H9 (cell line): ENCODE measurements around the gene DLGAP4. TPM values are rescaled to one million over a fixed set of nuclear protein-coding genes. Genes with fewer than 3 reads are reported as not detected.

ENCODE experiments used
- DNase-seq: peaks from one replicate; pipeline ENCODE4 v3.0.0-alpha.2; 2017
- H2AFZ ChIP-seq: one replicate; pipeline ENCODE4 v1.6.1; 2013; ENCODE audit warnings: mild to moderate bottlenecking, low read length, control low read depth, moderate library complexity
- H2AK5ac ChIP-seq: 2 replicates; pipeline ENCODE4 v1.6.1; 2013; ENCODE audit warnings: low read length, control low read depth, mixed read lengths; ENCODE audit not compliant: insufficient read length
- H2BK120ac ChIP-seq: one replicate; pipeline ENCODE4 v1.6.1; 2013; ENCODE audit warnings: low read depth, mild to moderate bottlenecking, low read length, control low read depth, inconsistent platforms; ENCODE audit not compliant: poor library complexity, severe bottlenecking
- H2BK12ac ChIP-seq: 2 replicates; pipeline ENCODE4 v1.6.1; 2013; ENCODE audit warnings: low read length, control low read depth, mixed read lengths, low read depth; ENCODE audit not compliant: insufficient read length
- H2BK15ac ChIP-seq: 2 replicates; pipeline ENCODE4 v1.6.1; 2013; ENCODE audit warnings: low read depth, low read length, control low read depth
- H2BK20ac ChIP-seq: one replicate; pipeline ENCODE4 v1.6.1; 2013; ENCODE audit warnings: low read depth, mild to moderate bottlenecking, low read length, control low read depth, inconsistent platforms; ENCODE audit not compliant: poor library complexity, severe bottlenecking
- H2BK5ac ChIP-seq: 2 replicates; pipeline ENCODE4 v1.6.1; 2013; ENCODE audit warnings: low read length, control low read depth, mixed read lengths; ENCODE audit not compliant: insufficient read length
- H3K14ac ChIP-seq: 2 replicates; pipeline ENCODE4 v1.6.1; 2013; ENCODE audit warnings: low read length, control low read depth; ENCODE audit not compliant: insufficient read depth
- H3K18ac ChIP-seq: 2 replicates; pipeline ENCODE4 v1.6.1; 2013; ENCODE audit warnings: low read depth, mild to moderate bottlenecking, mixed read lengths, low read length, control low read depth; ENCODE audit not compliant: insufficient read length
- H3K23ac ChIP-seq: 2 replicates; pipeline ENCODE4 v1.6.1; 2013; ENCODE audit warnings: low read length, control low read depth, mixed read lengths, low read depth; ENCODE audit not compliant: insufficient read length
- H3K23me2 ChIP-seq: 2 replicates; pipeline ENCODE4 v1.6.1; 2013; ENCODE audit warnings: low read depth, mild to moderate bottlenecking, mixed read lengths, low read length, control low read depth; ENCODE audit not compliant: insufficient read length, poor library complexity, severe bottlenecking
- H3K27ac ChIP-seq: 2 replicates; pipeline ENCODE4 v1.5.1; 2013; ENCODE audit warnings: low read length, control low read depth, mixed read lengths, low read depth; ENCODE audit not compliant: insufficient read length
- H3K27me3 ChIP-seq: 2 replicates; pipeline ENCODE4 v1.6.1; 2013; ENCODE audit warnings: low read length, control low read depth, inconsistent platforms; ENCODE audit not compliant: insufficient read depth
- H3K4ac ChIP-seq: 2 replicates; pipeline ENCODE4 v1.6.1; 2013; ENCODE audit warnings: low read depth, mild to moderate bottlenecking, control low read depth, inconsistent platforms, low read length, moderate library complexity
- H3K4me1 ChIP-seq: 2 replicates; pipeline ENCODE4 v1.6.1; 2013; ENCODE audit warnings: low read length, control low read depth, inconsistent platforms; ENCODE audit not compliant: insufficient read depth
- H3K4me2 ChIP-seq: 2 replicates; pipeline ENCODE4 v1.6.1; 2013; ENCODE audit warnings: low read length, control low read depth, mixed read lengths; ENCODE audit not compliant: insufficient read length, insufficient read depth
- H3K56ac ChIP-seq: 2 replicates; pipeline ENCODE4 v1.6.1; 2013; ENCODE audit warnings: low read depth, mild to moderate bottlenecking, mixed read lengths, low read length, control low read depth; ENCODE audit not compliant: insufficient read length
- H3K79me1 ChIP-seq: 2 replicates; pipeline ENCODE4 v1.6.1; 2013; ENCODE audit warnings: low read depth, mild to moderate bottlenecking, moderate library complexity, low read length, control low read depth, inconsistent platforms; ENCODE audit not compliant: insufficient read depth, poor library complexity, severe bottlenecking
- H3K79me2 ChIP-seq: 2 replicates; pipeline ENCODE4 v1.6.1; 2013; ENCODE audit warnings: low read length, control low read depth, inconsistent platforms; ENCODE audit not compliant: insufficient read depth
- H3K9ac ChIP-seq: 2 replicates; pipeline ENCODE4 v1.6.1; 2013; ENCODE audit warnings: low read length, control low read depth, mixed read lengths; ENCODE audit not compliant: insufficient read length; ENCODE audit errors: extremely low read depth
- H3K9me3 ChIP-seq: one replicate; pipeline ENCODE4 v1.6.1; 2013; ENCODE audit warnings: low read depth, low read length, inconsistent platforms; ENCODE audit not compliant: control insufficient read depth
- H3T11ph ChIP-seq: one replicate; pipeline ENCODE4 v1.6.1; 2013; ENCODE audit warnings: mild to moderate bottlenecking, low read length, control low read depth, inconsistent platforms
- H4K20me1 ChIP-seq: one replicate; pipeline ENCODE4 v1.6.1; 2013; ENCODE audit not compliant: control insufficient read depth, insufficient read length, insufficient read depth
- H4K5ac ChIP-seq: 2 replicates; pipeline ENCODE4 v1.6.1; 2013; ENCODE audit warnings: low read depth, mild to moderate bottlenecking, mixed read lengths, low read length, control low read depth; ENCODE audit not compliant: insufficient read length
- H4K8ac ChIP-seq: replicated peaks from 2 replicates; pipeline ENCODE4 v1.6.1; 2013; ENCODE audit warnings: low read length, control low read depth, mixed read lengths, low read depth; ENCODE audit not compliant: insufficient read length
- H4K91ac ChIP-seq: 2 replicates; pipeline ENCODE4 v1.6.1; 2013; ENCODE audit warnings: low read depth, mild to moderate bottlenecking, moderate library complexity, mixed read lengths, low read length, control low read depth; ENCODE audit not compliant: insufficient read length
- H3K27ac Mint-ChIP-seq, 3 experiments: 2 replicates in 2 of 3; 3 replicates in 1 of 3; pipeline ENCODE4 v1.8.0; 2020 to 2021; ENCODE audit warnings: mixed read lengths in 3 of 3, mild to moderate bottlenecking in 1 of 3, moderate library complexity in 1 of 3
- H3K27me3 Mint-ChIP-seq: 2 replicates; pipeline ENCODE4 v1.8.0; 2021; ENCODE audit warnings: low read depth, mild to moderate bottlenecking, moderate library complexity, mixed read lengths
- H3K36me3 Mint-ChIP-seq, 3 experiments: 2 replicates in 2 of 3; 3 replicates in 1 of 3; pipeline ENCODE4 v1.8.0; 2020 to 2021; ENCODE audit warnings: low read depth in 3 of 3, mixed read lengths in 3 of 3; ENCODE audit not compliant: insufficient read depth in 1 of 3
- H3K4me1 Mint-ChIP-seq, 2 experiments: 2 replicates each; pipeline ENCODE4 v1.8.0; 2020; ENCODE audit warnings: mixed read lengths in 2 of 2
- H3K4me3 Mint-ChIP-seq, 2 experiments: 2 replicates in 1 of 2; 3 replicates in 1 of 2; pipeline ENCODE4 v1.8.0; 2020 to 2021; ENCODE audit warnings: mild to moderate bottlenecking in 2 of 2, mixed read lengths in 2 of 2, moderate library complexity in 1 of 2
- H3K9me3 Mint-ChIP-seq, 2 experiments: 2 replicates in 1 of 2; 3 replicates in 1 of 2; pipeline ENCODE4 v1.8.0; 2020; ENCODE audit warnings: mild to moderate bottlenecking in 2 of 2, mixed read lengths in 2 of 2, moderate library complexity in 1 of 2
- CTCF ChIP-seq: fragments of 200-600 bp; sonication (generic); conservative IDR thresholded peaks from 3 replicates; pipeline ENCODE4 v1.8.0; 2021; ENCODE audit warnings: antibody characterized with exemption, mild to moderate bottlenecking
- WGBS: extraction: QIAGEN DNeasy Blood & Tissue Kit; methylation state at CpG from one replicate; pipeline ENCODE4 v1.1.7; 2013; ENCODE audit warnings: missing lambda C conversion rate, low lambda C conversion rate, mixed read lengths; ENCODE audit not compliant: insufficient read length; ENCODE audit errors: extremely low coverage; 5-methylcytosine and 5-hydroxymethylcytosine counted together
- total RNA-seq: library from RNA; stranded (reverse); gene quantifications from 2 replicates; pipeline ENCODE4 v1.2.1, GENCODE V29; 2021

Gene DLGAP4
- total RNA-seq, 1 experiment from 2014 or later = 48.0 TPM

- Histone ChIP-seq H2AK5ac (no peak overlapping the region), H2BK20ac (no peak overlapping the region), H3K9ac (no peak overlapping the region), H4K20me1 (no peaks in the 10 kb centered on the region), H4K5ac (no peak overlapping the region), H3K9me3 (no peaks in the 10 kb centered on the region), H2BK5ac (no peak overlapping the region), H3K4me1 (no peaks in the 10 kb centered on the region), H3K4me2 (no peak overlapping the region), H3K27ac (no peak overlapping the region), H3K23ac (no peak overlapping the region), H3K79me2 (no peaks in the 10 kb centered on the region), H3K56ac (no peak overlapping the region), H3K14ac (no peak overlapping the region), H2BK15ac (no peak overlapping the region), H4K91ac (no peak overlapping the region), H3K79me1 (no peaks in the 10 kb centered on the region), H2BK12ac (no peak overlapping the region), H4K8ac (no peak overlapping the region), H3K27me3 (no peaks in the 10 kb centered on the region), H2AFZ (no peak overlapping the region), H3K23me2 (no peaks in the 10 kb centered on the region), H3T11ph (no peak overlapping the region), H2BK120ac (no peak overlapping the region), H3K18ac (no peak overlapping the region), H3K4ac (no peak overlapping the region)
- DNase-seq = peak; percentile 24
- H3K27me3 Mint-ChIP-seq = peaks cover 15% of the 10 kb centered on the region
- no peaks in the 10 kb centered on the region; a peak in 1 of 7 replicates for H3K36me3 Mint-ChIP-seq
- H3K27ac Mint-ChIP-seq = peak overlapping the region in 1 of 3 experiments; percentile 61; a peak in 1 of 7 replicates
- no peaks in the 10 kb centered on the region for H3K9me3 Mint-ChIP-seq
- no peak overlapping the region; a peak in 1 of 5 replicates for H3K4me3 Mint-ChIP-seq
- no peak for TF ChIP-seq CTCF
- peaks cover 6 to 18% of the 10 kb centered on the region in 2 experiments for H3K4me1 Mint-ChIP-seq
- no CpG with 5 or more reads among the region's 11 CpGs for WGBS
Observed at GRCh38 chr20:36315545-36316351, 9.6 kb downstream of the DLGAP4 start.
